ENCODE measurements around the gene RHPN2.

RHPN2 gene

DNA sequence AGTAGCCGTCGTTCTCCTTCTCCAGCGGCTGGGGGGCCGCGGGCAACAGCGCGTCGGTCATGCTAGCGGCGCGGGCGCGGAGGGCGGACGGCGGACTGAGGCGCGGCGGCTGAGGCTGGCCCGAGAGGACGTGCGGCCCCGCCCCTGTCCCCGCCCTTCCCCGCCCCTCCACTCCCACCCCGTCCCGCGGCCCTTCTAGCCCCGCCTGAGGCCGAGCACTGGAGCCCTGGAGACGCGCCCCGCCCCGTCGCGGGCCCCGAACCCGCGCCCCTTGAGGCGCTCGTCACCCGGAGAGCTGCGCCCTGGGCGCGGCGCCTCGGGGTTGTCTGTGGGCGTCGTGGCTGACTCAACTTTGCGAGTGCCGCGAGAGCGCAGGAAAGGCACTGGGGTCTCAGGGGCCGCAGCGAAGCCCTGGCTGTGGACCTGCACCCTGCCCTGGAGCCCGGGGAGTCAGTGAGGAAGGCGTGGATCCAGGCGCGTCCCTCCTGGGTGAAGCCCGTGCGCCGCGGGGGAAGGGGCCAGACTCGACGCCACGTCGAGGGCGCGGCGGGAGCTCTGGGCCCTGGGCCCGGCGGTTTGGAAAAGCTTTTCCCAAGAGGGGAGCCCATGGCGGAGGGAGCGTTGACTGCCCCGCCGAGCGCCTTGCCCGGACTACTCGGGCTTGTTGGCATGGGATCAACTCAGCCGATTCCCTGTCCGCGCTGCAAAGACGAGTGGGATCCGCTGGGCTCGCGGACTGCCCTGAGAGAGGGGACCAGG, at the start of gene RHPN2:
TSS of gene RHPN2 (minus strand) at position 97 of the 759 bp plus-strand sequence. CDS start at position 61, 36 bp downstream.
- DNase-seq (ENCODE audit: low read depth), result peak; percentile 82

DNA sequence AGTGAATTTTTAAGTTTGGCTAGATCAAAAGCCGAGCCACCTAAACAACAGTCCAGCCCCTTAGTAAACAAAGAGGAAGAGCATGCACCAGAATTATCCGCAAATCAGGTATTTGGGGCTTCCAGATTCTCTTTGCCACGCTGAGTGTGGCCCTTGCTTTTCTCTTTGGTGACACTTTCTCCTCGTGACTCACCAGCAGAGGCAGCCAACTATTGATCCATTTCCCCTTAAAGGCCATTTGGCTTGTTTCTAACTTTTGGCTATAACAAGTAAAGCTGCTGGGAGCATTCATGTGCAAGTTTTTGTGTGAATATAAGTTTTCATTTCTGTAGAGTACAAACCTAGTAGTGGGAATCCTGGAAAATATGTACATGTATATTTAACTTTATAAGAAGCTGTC, 49.6 kb upstream of the RHPN2 start:
- DNase-seq (ENCODE audit: low read depth), result no peak

DNA sequence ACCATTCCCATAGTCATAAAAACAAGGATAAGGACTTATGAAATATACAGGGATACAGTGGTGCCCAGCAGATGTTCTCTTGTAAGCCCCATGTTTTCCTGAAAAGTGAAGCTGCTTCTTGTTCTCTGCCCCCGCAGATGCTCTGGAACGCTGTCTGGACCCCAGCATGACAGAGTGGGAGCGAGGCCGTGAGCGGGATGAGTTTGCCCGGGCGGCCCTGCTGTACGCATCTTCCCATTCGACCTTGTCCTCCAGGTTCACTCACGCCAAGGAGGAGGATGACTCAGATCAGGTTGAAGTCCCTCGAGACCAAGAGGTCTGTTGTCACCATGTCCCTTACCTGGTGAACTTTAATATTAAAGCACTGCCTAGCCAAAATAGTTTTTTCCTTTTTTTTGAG, 46.9 kb upstream of the RHPN2 start:
- no peak for DNase-seq (ENCODE audit: low read depth)

DNA sequence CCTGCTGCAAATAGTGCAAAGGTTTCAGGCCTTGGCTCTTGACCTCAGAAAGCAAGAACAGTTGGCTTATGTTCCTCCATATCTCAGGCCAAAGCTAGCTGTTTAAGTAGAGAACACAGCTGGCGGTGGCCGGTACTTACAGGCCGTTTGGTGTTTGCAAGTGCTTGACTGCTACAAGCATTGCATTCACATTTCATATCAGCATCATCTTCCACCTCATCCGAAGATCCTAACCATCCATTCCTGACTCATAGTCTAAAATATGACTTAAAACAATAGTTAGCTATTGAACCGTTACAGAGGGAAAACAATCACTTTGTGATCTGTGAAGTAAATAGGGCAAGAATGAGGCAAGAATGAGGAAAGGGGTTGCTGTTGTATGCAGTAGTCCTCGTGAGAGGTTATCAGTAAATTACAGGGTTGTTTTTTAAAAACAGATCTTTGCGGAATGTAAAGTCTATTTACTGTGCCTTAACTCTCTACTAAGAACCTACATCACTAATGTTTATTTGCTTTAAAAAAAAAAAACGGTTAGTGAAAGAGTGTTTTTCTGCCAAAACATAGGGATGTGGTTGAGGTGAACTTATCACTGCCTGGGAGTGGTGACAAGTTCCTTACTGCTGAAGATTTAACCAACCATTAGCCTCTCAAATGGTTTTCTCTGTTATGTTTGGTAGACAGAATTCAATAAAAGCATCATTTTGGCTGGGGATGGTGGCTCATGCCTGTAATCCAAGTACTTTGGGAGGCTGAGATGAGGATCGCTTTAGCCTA, 45.6 kb upstream of the RHPN2 start:
- DNase-seq (ENCODE audit: low read depth), result peak; percentile 50

DNA sequence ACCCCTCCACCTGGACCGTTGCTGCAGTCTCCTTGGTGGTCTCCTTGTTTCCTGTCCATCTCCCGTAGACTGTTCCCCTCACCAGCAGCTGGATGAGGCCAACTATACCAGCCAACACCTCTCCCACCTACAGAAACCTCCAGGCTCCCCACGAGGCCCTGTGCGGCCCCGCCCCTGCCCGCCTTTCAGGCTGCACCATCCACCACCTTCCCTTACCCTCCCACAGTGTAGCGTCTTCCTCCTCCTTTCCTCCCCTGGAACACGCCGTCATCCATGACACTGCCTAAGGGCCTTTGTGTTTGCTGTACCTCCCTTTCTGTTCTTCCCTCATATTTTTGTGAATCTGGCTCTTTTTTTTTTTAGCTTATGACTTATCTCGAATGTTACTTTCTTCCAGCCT, 43.5 kb upstream of the RHPN2 start:
- no peak for DNase-seq (ENCODE audit: low read depth)

DNA sequence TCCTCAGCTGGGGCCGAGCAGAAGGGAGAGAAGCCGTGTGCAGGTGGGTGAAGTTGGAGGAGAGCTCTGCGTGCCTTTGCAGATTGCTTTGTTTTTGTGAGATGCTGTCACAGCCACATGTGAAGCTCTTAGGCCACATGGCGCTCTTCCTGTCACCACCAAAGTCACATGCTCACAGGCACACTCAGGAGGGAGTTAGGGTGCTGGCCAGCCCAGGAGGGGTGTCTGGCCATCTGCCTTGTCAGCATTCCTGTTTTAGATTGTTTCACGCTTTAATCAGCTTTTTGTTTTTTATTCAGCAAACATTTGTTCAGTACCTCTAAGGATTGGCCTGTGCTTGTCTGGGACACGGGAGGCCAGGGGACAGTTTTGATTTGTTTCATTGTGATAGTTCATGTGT, 38.2 kb upstream of the RHPN2 start:
- no peak for DNase-seq (ENCODE audit: low read depth)

DNA sequence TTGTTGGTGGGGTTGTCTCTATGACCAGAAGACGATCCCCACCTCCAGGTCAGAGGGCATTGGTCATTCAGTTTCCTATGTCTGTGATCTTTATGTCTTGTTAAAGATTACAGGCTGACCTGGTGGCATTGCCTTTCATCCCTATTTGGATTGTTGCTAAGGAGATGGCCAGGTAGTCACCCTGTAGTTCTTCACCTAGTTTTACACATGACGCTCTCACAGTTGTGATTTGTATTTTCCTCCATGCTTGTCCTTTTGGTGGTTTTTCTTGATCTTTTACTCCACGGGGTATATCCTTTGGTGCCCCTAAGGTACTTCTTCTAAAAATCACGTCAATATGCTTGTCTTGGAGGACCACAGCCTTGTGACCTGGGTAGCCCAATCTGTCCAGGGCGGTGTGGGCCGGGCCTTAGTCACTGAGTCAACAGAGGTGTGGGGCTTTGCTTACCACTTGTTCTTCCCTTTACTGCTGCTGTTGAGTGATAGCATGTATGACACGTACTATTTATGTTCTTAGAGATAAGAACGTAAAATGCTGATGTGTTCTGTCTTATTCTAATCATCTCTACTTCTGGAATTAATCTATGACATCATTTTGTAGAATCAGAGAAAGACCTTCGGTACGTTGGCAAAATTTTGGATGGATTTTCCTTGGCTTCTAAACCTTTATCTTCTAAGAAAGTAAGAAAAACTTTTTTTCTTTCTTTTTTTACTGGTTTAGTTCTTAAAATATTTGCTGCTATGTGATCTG, 36.4 kb upstream of the RHPN2 start:
- no peak for DNase-seq (ENCODE audit: low read depth)

DNA sequence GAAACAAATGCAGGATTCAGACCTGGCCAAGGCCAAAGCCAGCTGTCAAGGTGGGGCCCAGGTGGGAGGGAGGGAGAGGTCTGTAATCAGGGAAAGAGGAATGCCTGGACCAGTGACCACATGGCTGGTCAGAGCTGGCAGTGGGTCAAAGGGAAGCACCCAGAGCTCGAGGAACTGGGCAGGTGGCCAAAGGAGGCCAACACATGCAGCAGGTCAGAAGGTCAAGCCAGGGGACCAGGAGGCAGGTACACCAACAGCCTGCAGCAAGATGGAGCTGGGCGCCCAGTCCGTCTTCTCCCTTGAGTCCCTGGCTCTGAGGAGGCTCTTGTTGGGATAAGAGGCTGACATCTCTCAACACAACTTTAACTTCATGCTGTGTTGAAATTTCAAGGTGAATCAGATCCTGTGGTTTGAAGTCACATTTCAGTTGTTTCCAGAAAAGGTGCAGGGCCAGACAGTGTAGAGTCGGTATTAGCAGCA, 33.4 kb upstream of the RHPN2 start:
- no peak for DNase-seq (ENCODE audit: low read depth)

DNA sequence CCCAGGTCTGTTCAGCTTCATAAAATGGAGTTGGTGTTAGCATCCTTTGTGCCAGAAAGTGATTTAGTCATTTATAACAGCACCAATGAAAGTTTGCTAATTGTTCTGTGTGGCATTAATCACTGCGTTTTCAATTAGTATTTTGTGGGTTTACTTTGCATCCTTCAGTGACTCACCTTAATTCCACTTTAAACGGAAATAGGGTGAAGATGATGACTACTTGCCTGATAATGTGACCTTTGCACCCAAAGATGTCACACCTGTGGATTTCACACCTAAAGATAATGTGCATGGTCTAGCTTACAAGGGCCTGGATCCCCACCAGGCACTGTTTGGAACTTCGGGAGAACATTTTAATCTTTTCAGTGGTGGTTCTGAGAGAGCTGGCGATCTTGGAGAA, 31.3 kb upstream of the RHPN2 start:
- DNase-seq (ENCODE audit: low read depth), result no peak

DNA sequence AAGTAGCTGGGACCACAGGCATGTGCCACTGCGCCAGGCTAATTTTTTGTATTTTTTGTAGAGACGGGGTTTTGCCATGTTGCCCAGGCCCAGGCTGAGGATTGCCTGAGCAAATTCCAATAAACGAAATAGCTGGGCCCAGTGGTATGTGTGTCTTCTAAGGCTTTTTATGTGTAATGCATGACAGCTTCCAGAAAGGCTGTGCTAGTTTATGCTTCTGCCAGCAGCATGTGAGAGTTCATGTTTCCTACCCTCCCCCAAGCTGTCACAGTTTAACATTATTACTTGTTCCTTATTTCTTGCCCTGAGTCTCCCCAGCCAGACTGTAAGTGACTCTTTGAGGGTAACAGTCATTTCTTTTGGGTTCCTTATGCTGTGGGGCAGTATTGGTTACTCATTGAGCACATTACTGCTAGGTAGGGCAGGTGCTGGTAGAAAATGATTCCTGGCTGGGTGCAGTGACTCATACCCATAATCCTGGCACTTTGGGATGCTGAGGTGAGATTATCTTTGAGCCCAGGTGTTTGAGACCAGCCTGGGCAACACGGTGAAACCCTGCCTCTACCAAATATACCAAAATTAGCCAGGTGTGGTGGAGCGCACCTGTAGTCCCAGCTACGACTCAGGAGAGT, 29.9 kb upstream of the RHPN2 start:
- no peak for DNase-seq (ENCODE audit: low read depth)

DNA sequence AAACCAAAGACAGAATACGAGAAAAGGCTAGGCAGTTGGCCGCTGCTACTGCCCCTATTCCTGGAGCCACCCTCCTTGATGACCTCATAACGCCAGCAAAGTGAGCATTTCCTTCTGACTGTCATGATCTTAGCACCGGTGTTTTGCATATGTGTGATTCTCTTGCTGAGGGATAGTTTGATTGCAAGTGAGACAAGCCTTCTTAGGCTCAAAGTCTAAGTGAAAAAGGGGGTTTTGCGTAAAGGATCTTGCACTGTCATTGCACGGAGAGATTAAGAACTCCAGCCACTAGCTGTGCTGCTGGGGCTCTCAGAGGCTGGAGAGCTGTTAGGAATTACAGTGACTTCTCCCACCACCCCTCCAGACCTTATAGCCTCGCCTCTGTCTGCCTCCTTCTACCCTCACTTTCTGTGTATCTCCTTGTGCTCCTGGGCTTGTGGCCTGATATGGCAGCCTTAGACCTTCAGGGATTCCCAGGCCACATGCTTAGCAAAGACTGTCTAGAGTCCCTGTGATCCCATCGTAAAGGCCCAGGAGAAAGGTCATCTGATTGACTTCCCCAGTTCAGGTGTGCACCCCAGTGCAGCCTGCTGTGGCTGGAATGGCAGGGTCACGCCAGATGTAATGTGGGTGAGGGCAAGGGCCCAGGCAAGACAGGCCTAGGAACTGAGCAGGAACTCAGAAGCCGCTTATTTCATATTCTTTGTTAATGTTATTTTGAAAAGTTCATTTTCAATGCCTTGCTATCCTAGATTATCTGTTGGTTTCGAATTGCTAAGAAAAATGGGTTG, 28.9 kb upstream of the RHPN2 start:
- no peak for DNase-seq (ENCODE audit: low read depth)

DNA sequence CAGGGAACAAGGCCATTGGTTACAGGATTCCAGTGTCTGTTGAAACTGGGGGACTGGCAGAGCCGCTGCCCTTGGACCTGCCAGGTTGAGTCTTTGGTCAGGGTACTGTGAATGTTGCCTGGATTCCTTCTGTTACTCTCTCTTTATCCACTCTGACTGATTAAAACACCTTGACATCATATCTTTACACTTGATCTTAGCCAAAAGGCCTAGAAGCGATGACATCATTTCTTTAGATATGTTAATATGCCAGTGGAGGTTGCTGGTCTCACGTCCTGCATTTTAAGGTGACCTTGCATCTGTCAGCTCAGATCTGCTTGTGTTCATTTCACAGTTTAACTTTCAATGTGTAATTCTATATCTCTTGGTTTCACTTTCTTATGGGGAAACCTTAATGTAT, 25.5 kb upstream of the RHPN2 start:
- DNase-seq (ENCODE audit: low read depth), result no peak

DNA sequence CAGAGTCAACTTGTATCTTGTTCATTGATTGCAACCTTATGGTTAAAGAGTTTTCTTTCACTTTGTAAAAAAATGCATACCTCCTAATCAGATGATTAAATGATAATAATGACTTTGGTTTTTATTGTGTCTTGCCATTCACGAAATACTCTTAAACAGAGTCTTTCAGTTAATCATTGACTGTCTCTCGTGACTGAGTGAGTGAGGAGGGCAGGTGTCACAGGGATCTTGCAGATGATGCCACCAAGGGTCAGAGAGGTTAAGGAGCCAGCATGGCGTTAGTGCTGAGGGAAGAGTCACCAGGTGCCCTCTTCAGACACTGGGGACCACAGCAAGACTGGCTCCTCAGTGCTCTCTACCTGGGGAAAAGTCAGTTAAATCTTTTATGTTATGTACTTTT, 24.3 kb upstream of the RHPN2 start:
- DNase-seq (ENCODE audit: low read depth), result no peak

DNA sequence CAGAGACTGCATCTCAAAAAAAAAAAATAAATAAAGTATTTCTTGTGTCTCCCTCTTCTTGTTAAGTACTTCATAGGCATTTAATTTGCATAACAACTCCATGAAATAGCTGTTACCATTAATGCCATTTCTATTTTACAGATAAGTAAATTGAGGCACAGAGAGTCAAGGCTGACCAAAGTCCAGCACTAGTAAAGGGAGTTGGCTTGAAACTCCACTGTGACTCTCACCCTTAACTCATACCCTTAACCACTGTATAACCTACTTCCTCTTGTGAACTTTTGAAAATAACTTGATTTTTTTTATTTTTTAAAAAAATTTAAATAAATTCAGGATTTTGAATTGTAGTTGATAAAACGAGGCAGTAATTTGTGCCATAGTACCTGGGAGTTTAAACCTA, 22.3 kb upstream of the RHPN2 start:
- no peak for DNase-seq (ENCODE audit: low read depth)

DNA sequence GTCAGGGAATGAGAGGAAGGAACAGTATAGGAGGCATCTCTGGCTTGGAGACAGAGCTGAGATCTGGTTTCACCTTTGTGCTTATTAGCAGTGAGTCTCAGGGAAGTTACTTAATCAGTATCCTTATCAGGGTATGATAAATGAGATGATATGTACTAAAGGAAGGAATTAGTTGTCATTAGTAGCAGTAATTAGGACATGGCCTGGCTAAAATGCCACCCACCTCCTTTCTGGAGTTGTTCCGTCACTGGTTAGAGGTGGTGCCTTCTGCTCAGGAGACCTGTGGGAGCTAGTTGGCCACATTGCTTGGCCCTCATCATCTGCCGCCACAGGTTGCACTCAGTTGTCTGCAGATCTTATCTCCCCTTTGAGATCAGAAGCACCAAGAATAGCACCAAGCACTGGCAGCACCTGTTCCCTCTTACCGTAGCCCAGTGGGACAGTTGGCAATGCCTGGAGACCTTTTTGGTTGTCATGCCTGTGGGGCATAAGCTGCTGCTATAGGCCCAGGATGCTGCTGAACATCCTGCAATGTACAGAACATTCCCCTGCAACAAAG, 21.0 kb upstream of the RHPN2 start:
- no peak for DNase-seq (ENCODE audit: low read depth)

DNA sequence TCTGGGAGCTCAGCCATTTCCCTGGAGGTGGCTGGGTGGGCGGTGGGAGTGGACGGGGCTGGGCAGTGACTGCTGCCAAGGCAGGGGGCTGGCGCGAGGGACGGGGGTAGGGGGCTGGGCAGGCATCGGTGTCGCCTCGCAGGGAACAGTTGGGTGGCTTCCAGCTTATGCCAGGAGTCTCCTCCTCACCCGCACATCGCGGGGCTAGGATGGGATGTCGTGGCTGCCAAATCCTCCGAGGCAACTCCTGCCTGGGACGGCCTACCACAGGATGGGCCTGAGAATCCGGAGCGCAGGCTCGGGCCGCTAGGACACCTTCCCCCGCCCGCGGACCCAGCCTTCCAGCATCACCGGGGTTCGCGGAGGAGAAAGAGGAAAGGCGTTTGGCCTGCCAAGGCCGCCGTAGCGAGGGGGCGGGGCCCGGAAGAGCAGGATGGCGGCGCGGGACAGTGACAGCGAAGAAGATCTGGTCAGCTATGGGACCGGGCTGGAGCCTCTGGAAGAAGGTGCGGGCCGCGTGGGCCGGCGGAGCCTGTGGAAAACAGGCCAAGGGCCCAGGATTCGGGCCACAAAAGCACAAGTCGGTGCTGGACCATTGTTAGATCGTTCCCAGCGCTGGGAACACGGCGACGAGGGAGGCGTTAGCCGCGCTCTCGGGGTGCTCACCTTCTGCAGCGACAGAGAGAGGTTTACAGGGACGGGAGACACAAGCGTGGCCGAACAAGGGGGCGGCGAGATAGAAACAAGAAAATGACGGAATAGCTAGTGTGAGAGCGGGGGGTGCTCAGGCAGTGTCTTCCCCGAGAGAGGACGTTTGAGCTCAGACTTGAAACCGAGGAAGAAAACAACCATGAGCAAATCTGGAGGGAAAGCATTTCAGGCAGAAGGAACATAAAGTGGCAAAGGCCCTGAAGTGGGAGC, 16.3 kb upstream of the RHPN2 start, which contains the start of gene GPATCH1:
TSS of gene GPATCH1 (plus strand) at position 421 of the 921 bp plus-strand sequence. CDS start at position 434, 13 bp downstream.
- peak; percentile 87 for DNase-seq (ENCODE audit: low read depth)

DNA sequence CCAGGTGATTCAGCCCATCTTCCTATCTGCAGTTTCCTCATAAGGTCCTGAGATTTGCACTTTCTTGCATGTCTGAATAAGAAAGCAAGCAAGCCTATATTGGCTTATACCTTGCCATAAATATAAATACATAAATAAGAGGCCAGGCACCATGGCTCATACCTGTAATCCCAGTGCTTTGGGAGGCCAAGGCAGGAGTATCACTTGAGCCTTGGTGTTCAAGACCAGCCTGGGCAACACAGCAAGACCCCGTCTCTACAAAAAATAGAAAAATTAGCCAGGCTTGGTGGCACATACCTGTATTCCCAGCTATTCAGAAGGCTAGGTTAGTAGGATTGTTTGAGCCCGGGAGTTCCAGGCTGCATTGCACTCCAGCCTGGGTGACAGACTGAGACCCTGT, 10.8 kb upstream of the RHPN2 start:
- no peak for DNase-seq (ENCODE audit: low read depth)

DNA sequence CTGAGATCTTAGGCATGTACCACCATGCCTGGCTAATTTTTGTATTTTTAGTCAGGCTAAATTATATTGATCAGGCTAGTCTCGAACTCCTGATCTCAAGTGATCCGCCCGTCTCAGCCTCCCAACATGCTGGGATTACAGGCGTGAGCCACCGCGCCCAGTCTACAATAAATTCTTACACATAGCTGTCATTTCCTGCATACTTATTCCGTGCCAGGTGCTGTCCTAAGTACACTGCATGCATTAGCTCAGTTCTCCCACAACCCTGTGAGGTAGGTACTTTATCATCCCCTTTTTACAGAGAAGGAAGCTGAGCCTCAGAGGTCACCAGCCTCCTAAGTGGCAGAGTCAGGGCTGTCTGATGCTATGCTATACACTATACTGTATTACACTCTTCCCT, 7.2 kb upstream of the RHPN2 start:
- peak; percentile 16 for DNase-seq (ENCODE audit: low read depth)

DNA sequence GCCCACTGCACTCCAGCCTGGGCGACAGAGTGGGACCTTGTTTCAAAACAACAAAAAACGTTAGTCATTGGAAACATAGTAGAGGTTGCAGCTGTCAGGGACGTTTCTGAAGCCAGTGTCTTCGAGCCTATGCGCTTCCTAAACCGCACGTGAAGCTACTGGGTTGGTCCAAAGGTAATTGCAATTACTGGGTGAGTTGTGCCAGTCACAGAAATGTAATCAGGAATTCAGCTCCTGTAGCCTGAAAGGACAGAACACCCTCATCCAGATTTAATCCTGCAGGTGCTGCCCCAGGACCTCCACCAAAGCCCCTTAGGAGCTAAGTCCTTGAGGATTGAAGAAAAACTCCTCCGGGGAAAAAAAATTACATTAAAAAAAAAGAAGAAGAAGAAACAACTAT, 2.4 kb upstream of the RHPN2 start:
- DNase-seq (ENCODE audit: low read depth), result no peak

DNA sequence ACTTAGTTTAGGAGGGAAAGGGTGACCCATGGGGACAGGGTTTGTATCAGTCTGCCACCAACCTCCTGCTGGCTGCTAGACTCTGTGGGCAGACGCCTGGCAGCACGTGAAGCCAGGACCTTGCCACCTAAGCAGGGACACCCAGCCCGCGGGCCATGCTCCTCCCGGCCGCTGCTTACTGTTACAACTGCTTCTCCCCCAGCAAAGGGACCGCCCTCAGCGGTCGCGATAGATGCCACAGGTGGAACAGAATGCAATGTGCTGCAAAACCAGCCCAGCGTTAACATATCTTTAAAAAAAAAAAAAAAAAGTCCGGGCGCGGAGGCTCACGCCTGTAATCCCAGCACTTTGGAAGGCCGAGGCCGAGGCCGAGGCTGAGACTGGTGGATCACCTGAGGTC, 1.9 kb upstream of the RHPN2 start:
- no peak for DNase-seq (ENCODE audit: low read depth)
